ENCODE data around the gene CD86.

DNA sequence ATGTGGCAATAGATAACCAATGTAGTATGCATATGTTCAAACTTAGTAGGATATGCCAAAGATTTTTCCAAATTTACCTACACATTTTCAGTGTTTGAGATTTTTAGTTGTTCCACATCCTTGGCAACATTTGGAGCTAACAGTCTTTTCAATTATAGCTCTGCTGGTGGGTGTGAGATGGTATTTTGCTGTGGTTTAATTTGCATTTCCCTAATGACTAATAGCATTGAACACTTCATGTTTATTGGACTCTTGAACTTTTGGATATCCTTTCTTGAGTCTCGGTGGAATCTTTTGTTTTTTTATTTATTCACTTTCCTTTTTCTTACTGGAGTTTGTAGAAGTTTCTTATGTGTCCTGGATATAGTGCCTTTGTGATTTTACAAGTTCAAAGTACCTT, 22.1 kb upstream of the CD86 start:
- TF ChIP-seq, protein P1, sequence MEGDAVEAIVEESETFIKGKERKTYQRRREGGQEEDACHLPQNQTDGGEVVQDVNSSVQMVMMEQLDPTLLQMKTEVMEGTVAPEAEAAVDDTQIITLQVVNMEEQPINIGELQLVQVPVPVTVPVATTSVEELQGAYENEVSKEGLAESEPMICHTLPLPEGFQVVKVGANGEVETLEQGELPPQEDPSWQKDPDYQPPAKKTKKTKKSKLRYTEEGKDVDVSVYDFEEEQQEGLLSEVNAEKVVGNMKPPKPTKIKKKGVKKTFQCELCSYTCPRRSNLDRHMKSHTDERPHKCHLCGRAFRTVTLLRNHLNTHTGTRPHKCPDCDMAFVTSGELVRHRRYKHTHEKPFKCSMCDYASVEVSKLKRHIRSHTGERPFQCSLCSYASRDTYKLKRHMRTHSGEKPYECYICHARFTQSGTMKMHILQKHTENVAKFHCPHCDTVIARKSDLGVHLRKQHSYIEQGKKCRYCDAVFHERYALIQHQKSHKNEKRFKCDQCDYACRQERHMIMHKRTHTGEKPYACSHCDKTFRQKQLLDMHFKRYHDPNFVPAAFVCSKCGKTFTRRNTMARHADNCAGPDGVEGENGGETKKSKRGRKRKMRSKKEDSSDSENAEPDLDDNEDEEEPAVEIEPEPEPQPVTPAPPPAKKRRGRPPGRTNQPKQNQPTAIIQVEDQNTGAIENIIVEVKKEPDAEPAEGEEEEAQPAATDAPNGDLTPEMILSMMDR (IDR thresholded peaks at IDR 0.05; ENCODE audit: insufficient read depth, low read length): no peak
- TF ChIP-seq, protein P2, sequence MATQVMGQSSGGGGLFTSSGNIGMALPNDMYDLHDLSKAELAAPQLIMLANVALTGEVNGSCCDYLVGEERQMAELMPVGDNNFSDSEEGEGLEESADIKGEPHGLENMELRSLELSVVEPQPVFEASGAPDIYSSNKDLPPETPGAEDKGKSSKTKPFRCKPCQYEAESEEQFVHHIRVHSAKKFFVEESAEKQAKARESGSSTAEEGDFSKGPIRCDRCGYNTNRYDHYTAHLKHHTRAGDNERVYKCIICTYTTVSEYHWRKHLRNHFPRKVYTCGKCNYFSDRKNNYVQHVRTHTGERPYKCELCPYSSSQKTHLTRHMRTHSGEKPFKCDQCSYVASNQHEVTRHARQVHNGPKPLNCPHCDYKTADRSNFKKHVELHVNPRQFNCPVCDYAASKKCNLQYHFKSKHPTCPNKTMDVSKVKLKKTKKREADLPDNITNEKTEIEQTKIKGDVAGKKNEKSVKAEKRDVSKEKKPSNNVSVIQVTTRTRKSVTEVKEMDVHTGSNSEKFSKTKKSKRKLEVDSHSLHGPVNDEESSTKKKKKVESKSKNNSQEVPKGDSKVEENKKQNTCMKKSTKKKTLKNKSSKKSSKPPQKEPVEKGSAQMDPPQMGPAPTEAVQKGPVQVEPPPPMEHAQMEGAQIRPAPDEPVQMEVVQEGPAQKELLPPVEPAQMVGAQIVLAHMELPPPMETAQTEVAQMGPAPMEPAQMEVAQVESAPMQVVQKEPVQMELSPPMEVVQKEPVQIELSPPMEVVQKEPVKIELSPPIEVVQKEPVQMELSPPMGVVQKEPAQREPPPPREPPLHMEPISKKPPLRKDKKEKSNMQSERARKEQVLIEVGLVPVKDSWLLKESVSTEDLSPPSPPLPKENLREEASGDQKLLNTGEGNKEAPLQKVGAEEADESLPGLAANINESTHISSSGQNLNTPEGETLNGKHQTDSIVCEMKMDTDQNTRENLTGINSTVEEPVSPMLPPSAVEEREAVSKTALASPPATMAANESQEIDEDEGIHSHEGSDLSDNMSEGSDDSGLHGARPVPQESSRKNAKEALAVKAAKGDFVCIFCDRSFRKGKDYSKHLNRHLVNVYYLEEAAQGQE (IDR thresholded peaks at IDR 0.05; ENCODE audit: insufficient replicate concordance, low read depth): no peak
- no peak for TF ChIP-seq GABPA (IDR thresholded peaks at IDR 0.05; ENCODE audit: low read depth)
